CD4-positive, alpha-beta T cell treated with Interferon alpha-2 for 1 hour (primary cell): ENCODE results near the gene TEAD4.

Experiments used
- DNase-seq, 2 donors: peaks; one replicate each; pipeline ENCODE4 v3.0.0-alpha.2; 2020 to 2022

The TEAD4 gene

DNA sequence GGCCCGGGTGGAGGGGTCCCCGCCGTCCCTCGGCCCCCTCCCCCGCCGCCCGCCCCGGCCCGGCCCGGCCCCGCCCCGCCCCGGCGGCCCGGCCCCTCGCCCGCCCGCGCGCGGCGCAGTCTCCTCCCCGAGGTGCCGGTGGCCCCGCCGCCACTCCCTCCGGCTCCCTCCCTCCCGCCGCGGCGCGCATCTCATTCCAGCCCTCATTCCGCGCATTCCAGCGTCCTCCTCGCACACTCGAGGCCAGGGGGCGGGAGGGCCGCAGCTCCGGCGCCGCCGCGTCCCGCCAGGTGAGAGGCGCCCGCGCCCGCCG is at the start of gene TEAD4:
TEAD4 (plus strand) TSS at position 206 of the 313 bp plus-strand sequence.
- no peak for DNase-seq

DNA sequence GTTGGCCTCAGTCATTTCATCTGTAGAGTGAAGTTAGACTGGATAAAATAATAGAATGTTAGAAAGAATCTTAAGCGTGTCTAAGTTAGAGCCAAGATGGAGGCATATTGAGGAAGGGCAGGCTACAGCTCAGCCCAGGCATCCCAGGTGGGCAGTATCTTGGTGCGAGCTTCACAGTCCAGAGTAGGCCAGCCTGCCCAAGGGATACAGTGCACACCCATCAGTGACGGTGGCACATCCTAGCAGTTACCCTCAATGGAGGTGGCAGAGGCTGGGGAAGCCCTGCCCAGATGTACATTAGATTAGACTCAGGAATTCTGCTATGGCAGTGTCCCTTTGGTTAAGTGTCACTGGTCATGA is 47.0 kb upstream of the TEAD4 start:
- no peak for DNase-seq

DNA sequence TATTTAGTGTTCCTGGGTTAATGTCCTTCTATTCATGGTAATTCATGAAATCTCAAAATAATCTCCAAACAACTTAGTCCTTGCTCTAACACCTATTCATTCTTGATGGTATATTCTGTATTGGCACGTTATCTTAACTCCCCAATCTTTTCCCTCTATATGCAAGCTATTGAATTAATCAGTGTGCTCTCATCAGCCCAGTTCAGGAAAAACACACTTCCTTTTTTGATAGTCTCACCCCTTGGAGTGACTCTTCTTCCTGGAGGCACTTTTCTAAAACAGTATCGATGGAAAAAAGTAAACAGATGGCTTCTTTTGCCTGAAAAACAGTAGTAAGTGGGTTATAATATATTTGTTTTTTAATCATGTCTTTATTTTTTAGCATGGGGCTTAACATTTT is 39.9 kb upstream of the TEAD4 start:
- no peak for DNase-seq

DNA sequence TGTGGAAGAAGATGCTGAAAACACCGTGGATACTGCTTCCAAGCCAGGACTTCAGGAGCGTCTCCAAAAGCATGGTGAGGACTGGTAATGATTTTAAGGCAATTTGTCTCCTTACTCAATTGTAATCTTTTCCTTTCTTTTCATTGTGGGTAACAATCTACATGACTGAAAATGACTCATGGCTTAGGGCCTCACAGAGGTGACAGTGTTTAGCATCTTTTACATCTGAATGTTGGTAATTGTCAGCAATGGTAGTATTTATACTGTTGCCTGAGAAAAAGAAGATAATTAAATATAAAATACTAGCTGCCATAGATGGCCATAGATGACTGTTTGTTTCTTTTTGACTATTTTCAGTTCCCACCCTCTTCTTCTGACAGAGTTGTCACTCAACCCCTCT is 36.9 kb upstream of the TEAD4 start:
- DNase-seq, result no peak

DNA sequence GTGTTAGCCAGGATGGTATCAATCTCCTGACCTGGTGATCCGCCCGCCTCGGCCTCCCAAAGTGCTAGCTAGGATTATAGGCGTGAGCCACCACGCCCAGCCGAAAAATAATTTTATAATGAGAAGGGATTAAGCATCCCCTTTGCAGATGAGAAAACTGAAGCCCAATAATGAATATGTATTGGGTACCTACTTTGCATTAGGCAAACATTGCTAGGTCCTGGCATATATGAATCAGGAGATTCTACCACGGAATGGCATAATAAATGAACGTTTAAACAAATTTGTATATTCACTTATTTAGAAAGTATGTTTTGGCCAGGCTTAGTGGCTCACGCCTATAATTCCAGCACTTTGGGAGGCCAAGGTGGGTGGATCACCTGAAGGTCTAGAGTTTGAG is 36.1 kb upstream of the TEAD4 start:
- no peak for DNase-seq

DNA sequence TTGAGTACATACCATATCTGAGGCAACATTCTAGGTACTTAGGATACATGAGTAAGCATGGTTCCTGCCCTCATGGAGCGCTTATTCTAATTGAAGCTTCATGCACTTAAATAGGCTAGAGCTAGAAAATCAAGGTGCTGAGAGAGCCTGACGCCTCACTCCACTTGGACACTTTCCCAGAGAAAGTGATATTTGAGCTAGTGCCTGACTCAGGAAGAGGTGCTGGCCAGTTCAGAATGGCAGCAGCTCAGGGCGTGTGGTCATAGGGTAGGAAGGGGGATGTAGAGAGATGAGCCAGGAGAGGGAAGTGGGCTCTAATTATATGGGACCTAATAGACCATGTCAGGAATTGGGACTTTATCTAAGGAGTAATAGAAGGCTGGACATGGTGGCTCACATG is 35.2 kb upstream of the TEAD4 start:
- DNase-seq, result no peak

DNA sequence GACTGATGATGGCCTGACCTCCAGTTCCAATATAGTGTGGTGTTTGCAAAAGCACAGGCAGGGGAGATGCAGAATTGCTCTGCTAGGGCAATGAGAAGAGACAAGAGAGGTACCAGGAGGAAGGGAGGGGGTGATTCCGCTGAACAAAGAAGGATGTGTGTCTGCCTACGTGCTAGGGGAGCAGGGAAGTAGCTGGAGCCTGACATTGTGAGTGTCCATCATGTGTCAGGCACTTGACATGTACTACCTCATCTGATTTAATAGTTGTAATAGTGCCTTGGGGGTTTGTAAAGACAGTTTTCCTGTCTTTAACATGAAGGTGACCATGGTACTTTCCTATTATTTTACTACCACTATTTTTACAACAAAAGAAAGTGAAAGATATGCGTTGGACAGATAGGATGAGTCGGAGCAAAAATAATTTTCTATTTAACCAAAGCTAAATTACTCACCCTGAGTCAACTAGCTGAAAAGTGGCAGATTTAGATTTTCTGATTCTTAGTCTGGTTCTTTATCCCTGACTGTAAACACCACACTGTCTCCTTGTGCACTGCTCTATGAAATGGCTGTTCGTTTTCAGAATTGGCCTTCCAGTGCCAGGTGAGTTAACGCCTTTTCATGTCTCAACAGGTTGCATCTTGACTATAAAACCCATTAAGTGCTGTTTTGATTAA is 33.7 kb upstream of the TEAD4 start:
- no peak for DNase-seq

DNA sequence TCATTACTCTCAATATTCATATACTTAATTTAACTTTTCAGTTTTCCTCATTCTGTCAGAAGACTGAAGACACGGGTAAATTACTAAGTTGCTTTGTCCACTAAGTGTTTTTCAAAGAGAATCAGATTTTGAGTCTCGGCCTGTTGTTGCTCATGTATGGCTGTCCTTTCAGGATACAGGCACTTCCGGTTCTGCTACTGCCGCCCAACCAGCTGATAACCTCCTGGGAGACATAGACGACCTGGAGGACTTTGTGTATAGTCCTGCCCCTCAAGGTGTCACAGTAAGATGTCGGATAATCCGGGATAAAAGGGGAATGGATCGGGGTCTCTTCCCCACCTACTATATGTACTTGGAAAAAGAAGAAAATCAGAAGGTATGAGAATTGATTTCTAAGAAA is 28.3 kb upstream of the TEAD4 start:
- DNase-seq, result no peak

DNA sequence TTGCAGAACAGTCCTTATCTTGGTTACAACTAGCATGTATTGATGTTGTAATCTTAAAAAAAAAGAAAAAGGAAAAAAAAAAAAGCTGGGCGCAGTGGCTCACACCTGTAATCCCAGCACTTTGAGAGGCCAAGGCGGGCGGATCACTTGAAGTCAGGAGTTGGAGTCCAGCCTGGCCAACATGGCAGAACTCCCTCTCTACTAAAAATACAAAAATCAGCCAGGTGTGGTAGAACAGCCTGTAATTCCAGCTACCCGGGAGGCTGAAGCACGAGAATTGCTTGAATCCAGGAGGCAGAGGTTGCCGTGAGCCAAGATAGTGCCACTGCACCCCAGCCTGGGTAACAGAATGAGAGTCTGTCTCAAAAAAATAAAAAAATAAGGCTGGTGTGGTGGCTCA is 25.6 kb upstream of the TEAD4 start:
- DNase-seq, result no peak

DNA sequence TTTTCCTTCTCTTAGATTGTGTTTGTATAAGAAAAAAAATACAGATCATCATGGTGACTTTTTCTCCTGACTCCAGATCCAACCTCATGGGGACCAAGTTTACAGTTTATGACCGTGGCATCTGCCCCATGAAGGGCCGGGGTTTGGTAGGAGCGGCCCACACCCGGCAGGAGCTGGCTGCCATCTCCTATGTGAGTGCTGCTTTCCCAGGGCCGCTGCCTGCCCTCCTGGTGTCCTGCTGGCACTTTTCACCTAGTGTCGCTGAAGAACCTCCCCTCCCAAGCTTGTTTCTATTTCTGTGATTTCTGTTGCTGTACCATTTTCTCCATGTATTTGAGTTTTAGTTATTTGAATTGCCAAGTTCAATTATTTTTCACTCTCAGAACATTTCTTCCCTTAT is 24.8 kb upstream of the TEAD4 start:
- DNase-seq, result no peak

DNA sequence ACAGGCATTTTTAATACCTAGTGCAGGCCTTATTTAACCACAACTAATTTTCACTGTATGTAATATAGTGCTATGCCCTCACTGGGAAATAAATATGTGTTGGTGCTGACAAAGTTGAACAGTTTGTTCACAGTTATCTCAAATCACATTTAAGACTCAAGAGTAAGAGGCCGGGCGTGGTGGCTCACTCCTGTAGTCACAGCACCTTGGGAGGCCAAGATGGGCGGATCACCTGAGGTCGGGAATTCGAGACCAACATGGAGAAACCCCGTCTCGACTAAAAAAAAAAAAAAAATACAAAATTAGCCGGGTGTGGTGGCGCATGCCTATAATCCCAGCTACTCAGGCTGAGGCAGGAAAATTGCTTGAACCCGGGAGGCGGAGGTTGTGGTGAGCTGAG is 22.9 kb upstream of the TEAD4 start:
- no peak for DNase-seq

DNA sequence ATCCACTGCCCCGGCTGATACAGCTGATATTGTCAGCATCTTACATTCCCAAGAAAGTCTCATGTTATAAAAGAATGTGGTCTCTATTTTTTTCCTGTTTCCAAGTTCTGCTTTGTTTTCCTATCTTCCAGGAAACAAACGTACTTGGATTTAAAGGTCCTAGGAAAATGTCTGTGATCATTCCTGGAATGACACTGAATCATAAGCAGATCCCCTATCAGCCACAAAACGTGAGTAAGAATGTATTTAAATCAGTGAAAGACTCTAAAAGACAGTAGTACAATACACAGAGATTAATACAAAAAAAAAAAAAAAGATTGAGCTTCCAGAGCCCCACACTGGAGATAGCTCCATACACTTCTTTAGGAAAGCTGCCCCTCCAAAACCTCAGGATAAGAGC is 21.7 kb upstream of the TEAD4 start:
- no peak for DNase-seq

DNA sequence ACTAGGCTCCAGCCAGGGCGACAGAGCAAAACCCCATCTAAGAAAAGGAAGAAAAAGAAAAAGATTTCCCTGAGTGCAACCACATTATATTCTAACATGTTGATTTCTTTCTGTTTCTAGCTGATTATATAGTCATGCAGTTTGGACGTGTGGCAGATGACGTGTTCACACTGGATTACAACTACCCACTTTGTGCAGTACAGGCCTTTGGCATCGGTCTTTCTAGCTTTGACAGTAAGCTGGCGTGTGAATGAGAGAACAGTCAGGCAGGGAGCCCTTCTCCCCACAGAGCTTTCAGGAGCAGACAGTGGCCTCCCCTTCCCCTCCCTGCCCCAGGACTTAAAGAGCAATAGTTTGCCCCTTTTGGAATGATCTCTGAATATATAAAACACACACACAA is 20.0 kb upstream of the TEAD4 start:
- no peak for DNase-seq

DNA sequence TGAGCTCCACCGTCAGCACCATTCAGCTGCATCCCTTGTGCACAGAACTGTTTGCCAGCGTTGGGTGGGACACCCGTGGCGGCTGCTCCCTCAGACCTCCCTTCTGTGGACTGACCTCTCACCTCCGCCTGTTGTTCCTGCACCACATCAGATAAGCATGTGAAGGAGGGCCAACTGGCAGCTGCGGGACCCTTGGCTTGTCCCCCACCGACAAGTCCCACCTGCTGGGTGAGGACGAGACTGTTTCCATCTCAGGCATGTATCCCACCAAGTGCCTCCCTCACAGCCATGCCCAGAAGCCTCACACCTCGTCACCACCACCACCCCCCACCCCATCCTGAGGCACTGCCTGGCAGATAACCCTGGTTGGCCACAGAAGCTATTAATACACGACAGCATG is 18.6 kb upstream of the TEAD4 start:
- DNase-seq, result no peak

DNA sequence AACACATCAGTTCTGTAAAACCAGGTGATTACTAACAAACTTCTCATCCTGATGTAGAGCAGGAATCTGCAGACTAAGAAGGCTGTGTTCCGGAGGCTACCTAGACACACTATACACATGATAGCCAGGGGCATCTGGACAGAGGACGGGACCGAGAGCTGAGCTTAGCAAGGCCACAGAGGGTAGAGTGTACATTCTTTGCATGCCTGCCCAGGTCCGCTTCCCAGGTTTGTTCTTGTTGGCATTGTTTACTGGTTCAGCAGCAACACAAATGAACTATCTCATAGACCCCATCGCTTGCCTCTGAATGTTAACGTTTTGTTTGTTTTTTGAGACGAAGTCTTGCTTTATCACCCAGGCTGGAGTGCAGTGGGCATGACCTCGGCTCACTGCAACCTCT is 17.7 kb upstream of the TEAD4 start:
- no peak for DNase-seq

DNA sequence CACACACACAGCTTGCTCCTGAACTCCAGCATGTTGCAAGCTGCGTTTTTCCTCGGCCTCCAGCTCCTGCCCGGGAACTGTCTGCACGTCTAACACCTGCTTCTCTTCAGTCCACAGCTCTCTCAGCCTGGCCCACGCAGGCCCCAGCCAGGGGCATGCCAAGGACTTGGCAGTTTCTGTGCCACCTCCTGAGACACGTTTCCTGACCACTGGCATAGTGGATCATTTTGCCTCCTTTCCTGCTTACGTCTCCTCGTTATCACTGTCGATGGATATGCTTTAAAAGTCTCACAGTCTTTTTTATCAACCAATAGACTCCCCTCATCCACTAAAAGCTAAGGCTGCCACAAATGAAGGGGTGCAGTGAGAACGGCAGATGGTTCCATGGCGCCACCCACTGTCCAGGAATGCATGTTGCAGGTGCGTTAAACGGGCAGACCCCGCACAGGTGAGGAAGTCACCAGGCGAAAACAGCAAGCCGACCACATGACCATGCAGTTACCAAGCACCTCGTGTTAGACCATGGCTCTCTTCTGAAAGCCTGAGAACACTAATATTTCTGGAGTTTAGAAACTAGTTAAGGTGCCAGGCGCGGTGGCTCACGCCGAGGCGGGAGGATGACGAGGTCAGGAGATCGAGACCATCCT is 14.7 kb upstream of the TEAD4 start:
- DNase-seq, result peak; percentile 19 to 46

DNA sequence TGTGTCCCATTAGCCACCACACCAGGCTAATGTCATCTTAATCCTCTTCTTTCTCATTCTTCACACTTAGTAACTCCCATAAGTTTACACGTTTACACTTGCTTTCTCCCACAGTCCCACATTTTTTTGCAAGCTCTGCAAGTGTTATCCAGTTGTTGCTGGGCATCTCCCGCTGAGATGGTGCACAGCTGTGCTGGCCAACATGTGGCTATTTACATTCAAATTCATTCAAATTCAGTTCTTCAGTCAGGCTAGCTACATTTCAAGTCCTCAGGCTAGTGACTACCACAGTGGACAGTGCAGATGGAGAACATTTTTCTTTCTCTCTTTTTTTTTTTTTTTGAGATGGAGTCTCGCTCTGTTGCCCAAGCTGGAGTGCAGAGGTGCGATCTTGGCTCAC is 9.8 kb upstream of the TEAD4 start:
- DNase-seq, result no peak

DNA sequence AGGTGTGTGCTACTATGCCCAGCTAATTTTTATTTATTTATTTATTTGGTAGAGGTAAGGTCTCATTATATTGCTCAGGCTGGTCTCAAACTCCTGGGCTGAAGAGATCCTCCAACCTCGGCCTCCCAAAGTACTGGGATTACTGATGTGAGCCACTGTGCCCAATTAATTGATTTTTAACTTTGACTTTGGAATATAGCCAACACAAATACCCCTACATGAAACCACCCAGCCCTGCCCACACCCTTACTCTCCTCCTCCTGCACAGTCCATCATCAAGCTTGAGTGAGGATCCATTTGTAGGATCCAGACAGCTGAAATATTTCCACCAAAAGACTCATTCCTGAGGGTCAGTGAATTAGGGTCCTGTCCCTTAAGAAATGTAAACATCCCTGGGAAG is 3.3 kb upstream of the TEAD4 start:
- DNase-seq, result no peak

DNA sequence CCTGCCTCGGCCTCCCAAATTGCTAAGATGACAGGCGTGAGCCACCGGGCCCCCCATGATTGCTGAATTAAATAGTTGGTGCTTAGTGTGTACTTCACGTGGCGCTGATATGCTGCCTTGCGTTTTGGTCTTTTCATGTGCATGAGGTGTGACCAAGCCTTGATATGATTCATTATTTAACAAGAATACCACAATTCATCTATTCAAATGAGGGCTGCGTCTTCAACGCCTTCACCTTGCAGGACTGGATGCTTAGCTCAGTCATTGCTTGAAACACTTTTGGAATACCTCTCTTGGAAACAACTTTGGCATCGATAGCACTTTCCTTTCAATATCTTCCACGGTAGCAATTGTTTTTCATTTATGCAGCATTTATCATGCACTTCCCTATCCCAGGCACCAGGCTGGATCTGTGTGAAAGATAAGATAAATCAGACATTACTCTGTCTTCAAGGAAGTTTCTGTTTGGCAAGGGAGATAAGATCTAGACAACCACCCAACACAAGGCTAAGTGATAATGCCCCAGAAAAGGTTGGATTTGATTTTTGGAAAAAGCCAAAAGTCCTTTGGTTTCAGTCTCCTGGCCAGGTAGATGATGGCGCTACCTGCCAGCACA is 1.3 kb upstream of the TEAD4 start:
- no peak for DNase-seq

DNA sequence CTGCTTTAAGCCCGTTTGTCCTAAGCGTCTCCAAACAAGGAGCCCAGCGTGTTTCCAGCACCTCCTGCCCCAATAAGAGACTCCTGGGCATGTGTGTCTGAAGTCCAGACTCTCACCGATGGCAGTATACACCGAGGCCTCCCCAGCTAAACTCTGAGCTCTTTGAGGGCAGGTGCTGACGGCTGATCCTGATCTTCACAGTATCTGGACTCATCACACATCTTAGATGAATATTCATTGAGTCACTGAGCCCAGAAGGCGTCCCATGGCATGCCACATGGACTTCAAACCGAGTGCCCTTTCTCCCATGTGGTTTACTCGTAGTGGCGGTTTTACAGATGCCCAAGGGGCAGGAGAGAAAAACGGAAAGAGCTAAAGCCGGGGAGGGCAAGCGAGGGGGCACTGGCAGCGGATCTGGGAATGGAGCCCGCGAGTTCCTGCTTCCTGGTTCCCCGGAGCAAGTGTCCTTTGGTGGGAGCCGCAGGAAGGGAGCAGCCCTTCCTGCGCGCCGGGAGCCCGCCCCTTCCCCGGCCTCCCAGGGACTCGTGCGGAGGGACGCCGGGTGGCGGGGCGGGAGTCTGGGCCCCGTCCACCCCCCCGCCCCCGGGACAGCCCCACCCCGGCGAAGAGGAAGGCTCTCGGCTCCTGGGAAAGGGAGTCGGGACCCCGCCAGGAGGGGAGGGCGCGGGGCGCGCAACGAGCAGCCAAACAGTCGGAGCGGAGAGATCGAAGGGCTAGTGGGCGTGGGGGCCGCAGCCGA is 585 bp upstream of the TEAD4 start:
- no peak for DNase-seq

DNA sequence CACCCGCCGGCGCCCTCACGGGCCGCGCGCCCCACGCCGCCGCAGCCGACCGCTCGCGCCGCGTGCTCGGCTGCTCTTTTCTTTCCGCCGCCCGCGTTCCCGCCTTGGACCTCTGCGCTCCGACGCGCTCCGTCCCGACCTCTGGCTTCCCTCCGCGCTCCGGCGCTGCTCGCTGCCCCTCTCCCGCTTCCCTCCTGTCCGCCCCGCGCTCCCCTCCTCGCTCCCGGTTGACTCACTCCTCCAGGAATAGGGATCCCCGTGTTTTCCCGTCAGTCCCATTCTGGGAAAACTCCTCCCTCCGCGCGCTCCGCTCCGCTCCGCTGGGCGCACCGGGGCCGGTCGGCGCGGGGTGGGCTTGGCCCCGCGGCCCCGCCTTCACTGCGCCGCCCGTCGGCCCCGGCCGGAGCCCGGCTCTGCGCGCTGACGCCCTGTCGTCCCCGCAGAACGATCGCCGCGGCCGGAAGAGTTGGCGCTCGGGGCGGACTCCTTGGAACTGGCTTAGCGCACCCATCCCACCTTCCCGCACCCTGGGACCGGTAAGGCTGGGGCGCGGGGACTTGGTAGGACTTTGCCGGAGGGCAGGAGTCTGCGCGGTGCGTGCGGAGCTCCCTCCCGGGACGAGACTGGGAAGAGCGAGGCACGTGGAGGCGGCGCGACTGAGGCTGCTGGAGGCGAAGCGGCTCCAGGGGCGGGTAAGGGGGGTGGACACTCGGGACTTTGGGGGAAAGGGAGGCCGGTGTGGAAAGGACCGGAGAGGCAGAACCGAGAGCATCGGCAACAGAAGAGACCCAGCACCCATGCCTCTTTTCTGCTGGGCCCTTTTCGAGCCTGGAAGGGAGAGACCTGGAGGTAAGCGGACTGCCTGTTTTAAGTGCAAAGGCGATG is 550 bp downstream of the TEAD4 start:
- DNase-seq, result no peak

DNA sequence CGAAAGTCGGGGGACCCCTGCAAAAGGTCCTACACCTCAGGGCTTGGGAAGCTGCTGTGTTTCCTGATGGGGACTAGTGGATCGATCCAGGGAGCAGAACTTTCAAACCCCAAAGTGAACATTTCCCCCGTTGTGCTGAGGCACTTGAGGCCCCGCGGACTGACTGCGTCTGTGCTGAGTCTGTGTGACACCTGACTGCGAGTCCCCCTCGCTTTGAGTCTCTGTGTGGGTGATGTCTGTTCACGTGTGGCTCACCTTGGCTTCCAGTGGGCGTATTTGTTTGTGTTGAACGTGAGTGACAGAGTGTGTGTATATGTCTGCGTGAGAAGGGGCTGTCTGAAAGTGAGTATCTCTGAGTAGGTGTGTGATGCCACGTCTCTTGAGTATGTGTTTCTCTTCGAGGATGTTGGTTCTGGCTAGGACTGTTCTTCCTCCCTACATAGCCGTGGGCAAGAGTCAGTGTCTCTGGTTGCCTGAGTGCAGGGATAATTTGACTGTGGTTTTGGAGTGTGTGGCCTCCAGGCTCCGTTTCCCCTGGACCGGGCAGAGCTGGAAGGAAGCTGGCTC is 1.3 kb downstream of the TEAD4 start:
- DNase-seq, result no peak
